Right lobe of liver (tissue), 6 donors: ENCODE data around the gene CHMP1B. TPM values are rescaled to one million over a fixed set of nuclear protein-coding genes. Genes with fewer than 3 reads are reported as not detected.

Experiments used
- ATAC-seq, 4 donors: fragments of 200-7000 bp; cut with Tn5 transposase; one replicate each; pipeline ENCODE4 v1.9.1; 2020; ENCODE audit warnings: mild to moderate bottlenecking in 4 of 4, moderate library complexity in 4 of 4
- DNase-seq, 3 donors: peaks; one replicate each; pipeline ENCODE4 v3.0.0-alpha.2; 2020
- H3K27ac ChIP-seq, 3 donors: fragments of 200-600 bp; one replicate each; pipeline ENCODE4 v1.8.0; 2022
- H3K27me3 ChIP-seq, 2 donors: fragments of 200-600 bp; one replicate each; pipeline ENCODE4 v1.8.0; 2022
- H3K36me3 ChIP-seq, 4 donors: fragments of 200-600 bp; sonication (generic) in 1 of 4; one replicate each; pipeline versions ENCODE4 v1.5.1 to v1.8.0; 2017 to 2022; ENCODE audit warnings: control low read depth in 1 of 4
- H3K4me1 ChIP-seq, 4 donors: fragments of 200-600 bp; sonication (generic) in 1 of 4; one replicate each; pipeline versions ENCODE4 v1.5.1 to v1.8.0; 2017 to 2022; ENCODE audit warnings: control low read depth in 1 of 4
- H3K4me3 ChIP-seq, 3 donors: fragments of 200-600 bp; one replicate each; pipeline ENCODE4 v1.8.0; 2022
- H3K9me3 ChIP-seq, 4 donors: fragments of 200-600 bp; sonication (generic) in 1 of 4; one replicate each; pipeline versions ENCODE4 v1.5.1 to v1.8.0; 2017 to 2022; ENCODE audit warnings: control low read depth in 1 of 4
- CTCF ChIP-seq, 4 donors: fragments of 200-600 bp in 3 of 4; fragments of 450-650 bp in 1 of 4; IDR thresholded peaks; one replicate each; pipeline versions ENCODE4 v1.5.1 to v1.8.0; 2016 to 2022; ENCODE audit warnings: antibody characterized with exemption in 4 of 4, mild to moderate bottlenecking in 2 of 4
- POLR2A ChIP-seq: fragments of 450-650 bp; IDR thresholded peaks from one replicate; pipeline ENCODE4 v1.6.1; 2017; ENCODE audit warnings: antibody characterized with exemption, mild to moderate bottlenecking
- WGBS: methylation state at CpG from one replicate; pipeline ENCODE4 v1.1.6; 2018; ENCODE audit warnings: low coverage, low lambda C conversion rate; ENCODE audit not compliant: insufficient coverage; ENCODE audit errors: missing lambda C conversion rate; 5-methylcytosine and 5-hydroxymethylcytosine counted together
- intact Hi-C, 2 donors: fragments of 100-400 bp; cut with DNase I; formaldehyde crosslinking; loops; one replicate each; pipeline versions ENCODE4 v1.11.2 to v1.14.1; 2022
- total RNA-seq, 6 experiments: library from RNA; depleted of rRNA in 2 of 6; stranded (reverse); fragments of >200 nt in 2 of 6; fragmentation: NEBNext Ultra II Directional in 3 of 6; extraction: Animal tissue kit (Norgen Biotek cat#: 25700) in 3 of 6; gene quantifications; one replicate each; pipeline versions ENCODE4 v1.1.0 to v1.2.4, GENCODE V29; 2016 to 2023
- donor health status: DM: no; HTN: yes; CAD: no.
- donor health status: DM: no; HTN: no; CAD: no.
- donor health status: DM: no; HTN: no; CAD: no.
- donor health status: DM: no; HTN: yes; CAD: no.
- donor health status: DM: no; HTN: yes; CAD: no.

The CHMP1B gene
- total RNA-seq, 6 experiments from 2014 or later, result 13.5 to 22.4 (median 18.2) TPM

GRCh38 chr18:11817229-11817628 lies 34.0 kb upstream of the CHMP1B start:
- no peak for ATAC-seq
- intact Hi-C loops, result no loop called here
- Histone ChIP-seq H3K4me1 (no peaks in the 10 kb centered on the region), H3K4me3 (no peak overlapping the region), H3K36me3 (no peaks in the 10 kb centered on the region), H3K9me3 (no peaks in the 10 kb centered on the region), H3K27ac (no peak overlapping the region), H3K27me3 (no peaks in the 10 kb centered on the region)
- no peak for DNase-seq
- WGBS, result 44% methylated on average over 3 of the region's 6 CpGs
- TF ChIP-seq POLR2A, result no peak

GRCh38 chr18:11818486-11819203 lies 32.6 kb upstream of the CHMP1B start:
- Histone ChIP-seq H3K4me3 (no peak overlapping the region), H3K9me3 (no peaks in the 10 kb centered on the region), H3K4me1 (no peaks in the 10 kb centered on the region), H3K36me3 (no peaks in the 10 kb centered on the region), H3K27me3 (no peaks in the 10 kb centered on the region), H3K27ac (no peak overlapping the region)
- no peak for DNase-seq
- intact Hi-C loops, result no loop called here
- ATAC-seq, result no peak
- 71% methylated on average over 17 of the region's 17 CpGs for WGBS
- TF ChIP-seq CTCF (IDR thresholded peaks at IDR 0.05) (no peak), POLR2A (no peak)

- 68% methylated on average over 2 of the region's 2 CpGs for WGBS
- no peaks in the 10 kb centered on the region for H3K36me3 ChIP-seq
- ATAC-seq (no peak), DNase-seq (no peak)
- no peak overlapping the region for H3K4me3 ChIP-seq
- H3K9me3 ChIP-seq, result no peaks in the 10 kb centered on the region
- no peak overlapping the region for H3K27ac ChIP-seq
- no peaks in the 10 kb centered on the region for H3K27me3 ChIP-seq
- H3K4me1 ChIP-seq, result no peaks in the 10 kb centered on the region
- TF ChIP-seq CTCF (IDR thresholded peaks at IDR 0.05), result no peak
- no peak for TF ChIP-seq POLR2A
- intact Hi-C loops, result no loop called here
Observed at GRCh38 chr18:11819938-11820337, 31.3 kb upstream of the CHMP1B start.

GRCh38 chr18:11820697-11821096 lies 30.5 kb upstream of the CHMP1B start:
- Histone ChIP-seq H3K4me3 (no peak overlapping the region), H3K36me3 (no peaks in the 10 kb centered on the region), H3K27ac (no peak overlapping the region), H3K27me3 (no peaks in the 10 kb centered on the region), H3K4me1 (no peaks in the 10 kb centered on the region), H3K9me3 (no peaks in the 10 kb centered on the region)
- DNase-seq, result no peak
- intact Hi-C loops, result no loop called here
- no peak for ATAC-seq
- no peak for TF ChIP-seq CTCF (IDR thresholded peaks at IDR 0.05)
- no peak for TF ChIP-seq POLR2A
- 58% methylated on average over 2 of the region's 2 CpGs for WGBS

GRCh38 chr18:11821208-11821607 lies 30.0 kb upstream of the CHMP1B start:
- Histone ChIP-seq H3K36me3 (no peaks in the 10 kb centered on the region), H3K9me3 (no peaks in the 10 kb centered on the region), H3K27me3 (no peaks in the 10 kb centered on the region), H3K4me1 (no peaks in the 10 kb centered on the region), H3K4me3 (no peak overlapping the region), H3K27ac (no peak overlapping the region)
- no peak for ATAC-seq
- TF ChIP-seq POLR2A (no peak), CTCF (IDR thresholded peaks at IDR 0.05) (no peak)
- intact Hi-C loops, result no loop called here
- 82% methylated on average over 7 of the region's 7 CpGs for whole genome bisulfite sequencing
- no peak for DNase-seq
